Right kidney (tissue), 1 donor: ENCODE data around the gene CFAP65.

Experiments
- DNase-seq: peaks from one replicate; pipeline ENCODE4 v3.0.0-alpha.2; 2016

The CFAP65 gene

DNA sequence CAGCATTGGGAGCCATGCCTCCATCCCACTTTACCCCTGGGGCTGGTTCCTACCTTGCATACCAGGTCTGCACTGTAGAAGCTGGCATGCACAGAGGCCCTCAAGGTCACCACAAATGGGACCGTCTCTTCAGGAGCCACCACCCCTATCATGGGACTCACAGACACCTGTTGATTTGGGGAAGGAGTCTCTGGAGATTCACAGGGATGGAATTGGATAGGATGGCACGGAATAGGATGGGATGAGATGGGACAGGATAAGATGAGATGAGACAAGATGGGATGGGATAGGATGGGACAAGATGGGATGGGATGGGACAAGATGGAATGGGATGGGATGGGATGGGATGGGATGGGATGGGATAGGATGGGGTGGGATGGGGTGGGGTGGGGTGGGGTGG is 32.0 kb downstream of the CFAP65 start:
- no peak for DNase-seq

DNA sequence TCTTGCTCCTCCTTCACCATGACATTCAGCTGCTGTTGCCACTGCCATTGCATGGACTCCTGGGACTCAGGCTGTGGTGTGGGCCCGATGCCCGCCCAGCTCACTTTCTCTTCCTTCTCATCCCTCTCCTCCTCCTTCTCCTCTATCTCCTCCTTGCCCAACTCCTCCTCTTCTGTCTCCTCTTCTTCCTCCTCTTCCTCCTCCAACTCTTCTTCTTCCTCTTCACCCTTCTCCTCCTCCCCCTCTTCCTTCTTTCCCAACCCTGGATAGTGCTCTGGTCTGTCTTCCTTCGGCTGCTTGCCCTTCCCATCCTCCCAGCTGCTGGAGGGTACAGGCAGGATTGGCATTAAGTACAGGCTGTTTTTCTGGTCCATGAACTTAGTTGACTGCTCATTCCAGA is 37.3 kb downstream of the CFAP65 start:
- no peak for DNase-seq

- DNase-seq = no peak
These were observed 38.1 kb downstream of the CFAP65 start for GRCh38 chr2:219003267-219003634.

GRCh38 chr2:219002395-219003266 is 38.7 kb downstream of the CFAP65 start:
- peak; percentile 42 for DNase-seq

DNA sequence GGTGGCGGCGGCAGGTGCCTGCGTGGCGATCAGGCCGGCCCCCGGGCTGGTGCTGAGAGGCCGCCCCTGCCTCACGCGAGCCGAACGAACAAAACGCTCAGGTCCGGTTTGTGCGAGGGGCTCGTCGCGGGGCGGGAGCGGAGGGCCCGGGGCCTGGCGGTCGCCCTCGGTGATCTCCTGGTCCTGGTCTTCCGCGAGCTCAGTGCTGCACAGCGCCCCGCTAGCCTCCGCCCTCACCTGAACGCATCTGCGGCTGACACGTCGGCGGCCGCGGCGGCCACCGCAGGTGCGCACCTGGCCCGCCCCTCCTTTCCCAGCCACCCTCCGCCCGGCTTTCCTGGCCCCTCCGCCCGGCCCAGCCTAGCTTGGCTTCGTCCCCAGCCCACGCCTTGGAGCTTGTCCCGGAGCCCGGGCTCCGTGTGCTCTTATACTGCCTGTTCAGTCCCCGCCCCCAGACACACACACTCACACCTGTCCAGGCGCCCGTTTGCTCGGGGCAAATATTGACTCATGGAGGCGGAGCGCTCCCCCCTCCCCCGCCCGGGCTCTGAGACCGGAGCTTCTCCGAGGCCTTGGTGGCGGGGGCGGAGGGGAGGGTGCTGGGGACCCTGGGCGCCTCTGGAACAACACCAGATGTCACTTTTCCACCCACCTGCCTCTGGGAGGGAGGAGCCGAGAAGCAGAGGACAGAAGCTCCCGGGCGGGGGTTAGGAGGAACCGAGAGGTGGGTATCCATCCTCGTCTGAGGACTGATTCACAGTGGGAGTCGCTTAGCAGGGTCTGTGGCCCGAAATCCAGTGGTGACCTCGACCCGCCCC is 39.5 kb downstream of the CFAP65 start:
- peak; percentile 41 for DNase-seq

DNA sequence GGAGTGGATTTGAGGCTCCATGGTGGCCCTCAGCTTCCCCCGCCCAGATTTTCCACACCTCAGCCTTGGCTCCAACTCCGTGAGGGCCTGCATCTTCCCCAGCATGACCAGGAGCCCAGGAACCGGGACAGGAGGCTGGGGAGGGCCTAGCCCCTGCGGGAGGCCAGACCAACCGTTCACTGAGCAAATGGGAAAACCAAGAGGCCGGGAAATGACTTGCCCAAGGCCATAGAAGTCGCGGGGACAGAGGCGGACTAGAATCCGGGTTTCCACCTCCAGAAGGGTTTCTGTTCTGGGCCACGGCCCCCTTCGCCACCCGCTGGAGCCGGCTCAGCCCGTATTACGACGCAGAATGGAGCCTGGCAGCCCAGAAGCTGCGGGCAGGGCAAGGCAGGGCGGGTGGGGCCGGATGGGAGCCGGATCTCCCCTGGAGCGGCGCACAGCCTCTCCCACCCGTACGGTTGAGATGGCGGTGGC is 40.2 kb downstream of the CFAP65 start:
- DNase-seq = no peak

DNA sequence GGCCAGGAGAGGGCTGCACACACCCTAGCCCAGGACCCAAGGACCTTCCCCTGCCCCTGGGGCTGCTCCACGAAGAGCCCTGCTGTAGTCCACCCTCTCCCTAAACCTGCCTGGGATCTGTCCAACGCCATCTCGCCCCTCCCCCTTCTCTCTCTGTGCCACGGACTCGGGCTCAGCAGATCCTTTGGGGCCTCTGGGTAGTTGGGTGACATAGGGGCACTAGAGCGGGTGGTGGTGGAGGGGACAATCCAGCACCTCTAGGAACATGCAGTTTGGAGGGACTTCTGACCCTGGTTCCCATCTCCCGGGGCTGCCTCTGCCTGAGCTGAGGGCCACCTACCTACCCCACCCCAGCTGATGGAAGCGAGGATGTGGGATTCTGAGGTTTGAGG is 40.8 kb downstream of the CFAP65 start:
- DNase-seq = no peak

GRCh38 chr2:218999881-219000568 is 41.3 kb downstream of the CFAP65 start:
- no peak for DNase-seq

GRCh38 chr2:218999021-218999880 is 42.1 kb downstream of the CFAP65 start:
- no peak for DNase-seq

- DNase-seq = no peak
These were observed 42.8 kb downstream of the CFAP65 start for GRCh38 chr2:218998414-218999002.

- no peak for DNase-seq
These were observed 43.6 kb downstream of the CFAP65 start for GRCh38 chr2:218997731-218998130.

- no peak for DNase-seq
These were observed 44.4 kb downstream of the CFAP65 start for GRCh38 chr2:218996937-218997336.

- peak; percentile 63 for DNase-seq
These were observed 45.2 kb downstream of the CFAP65 start for GRCh38 chr2:218995972-218996711.

DNA sequence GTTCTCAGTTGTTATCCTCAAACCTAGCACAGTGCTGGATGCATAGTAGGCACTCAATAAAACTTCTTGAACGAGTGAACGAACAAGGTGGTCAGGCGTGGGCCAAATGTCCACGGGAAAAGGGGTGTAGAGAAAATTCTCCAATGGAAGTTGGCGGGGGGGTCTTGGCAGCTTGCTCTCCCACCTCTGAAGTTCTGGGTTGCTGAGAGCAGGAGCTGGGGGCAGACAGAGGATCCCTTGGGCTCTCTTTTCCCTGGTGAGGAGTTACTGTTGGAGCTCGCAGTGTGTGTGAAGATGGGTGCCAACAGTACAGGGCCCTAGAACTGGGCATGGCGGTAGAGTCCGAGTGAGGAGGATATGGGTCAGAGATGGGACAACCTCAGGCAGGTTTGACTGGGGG is 45.8 kb downstream of the CFAP65 start:
- DNase-seq = no peak

DNA sequence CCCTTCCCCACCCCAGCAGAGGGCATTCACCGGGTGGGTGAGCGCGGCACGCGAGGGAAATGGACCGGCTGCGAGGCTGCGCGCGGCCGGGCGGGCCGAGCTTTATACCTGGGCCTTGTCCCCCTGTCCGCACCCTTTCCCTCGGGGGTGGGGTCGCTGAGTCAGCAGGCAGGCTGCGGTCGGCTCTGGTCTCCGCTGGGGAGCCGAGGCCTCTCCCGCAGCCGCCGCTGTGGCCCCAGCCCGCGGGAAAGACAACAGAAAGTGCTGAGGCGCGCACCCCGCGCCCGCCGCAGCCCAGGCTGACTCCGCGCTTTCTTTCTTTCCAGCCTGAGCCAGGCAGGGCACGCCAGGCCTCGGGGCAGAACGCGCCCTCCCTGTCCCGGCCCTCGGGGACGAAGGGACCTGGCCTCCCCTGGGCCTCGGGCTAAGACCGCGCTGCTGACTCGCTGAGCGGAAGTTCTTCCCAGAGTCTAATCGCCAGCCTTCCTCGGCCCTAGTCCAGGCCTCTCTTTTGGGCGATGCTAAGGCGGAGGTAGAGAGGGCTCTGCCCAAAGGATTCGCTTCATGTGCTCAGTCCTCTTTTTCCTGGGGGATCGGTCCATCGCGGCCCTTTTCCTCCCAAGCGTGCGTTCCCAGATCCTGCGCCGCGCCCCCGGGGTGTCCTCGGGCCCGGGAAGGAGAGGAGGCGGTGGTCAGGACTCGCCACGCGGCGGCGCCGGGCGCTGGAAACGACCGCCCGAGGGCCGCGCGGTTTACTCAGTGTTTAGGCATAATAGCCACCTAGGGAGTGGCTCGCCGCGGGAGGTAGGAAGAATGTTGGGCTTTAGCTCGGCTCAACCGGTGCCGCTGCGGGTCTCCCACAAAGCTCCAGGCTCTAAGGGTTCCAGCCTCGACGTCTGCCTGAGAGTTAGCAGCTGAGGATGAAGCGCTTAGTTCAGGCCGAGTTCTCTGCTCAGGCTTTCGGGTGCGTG is 47.7 kb downstream of the CFAP65 start, which contains the start of gene CRYBA2:
Gene CRYBA2, minus strand, starts transcription at position 78 of the 971 bp plus-strand sequence. CDS start 246 bp downstream, outside the sequence.
- DNase-seq = peak; percentile 35

DNA sequence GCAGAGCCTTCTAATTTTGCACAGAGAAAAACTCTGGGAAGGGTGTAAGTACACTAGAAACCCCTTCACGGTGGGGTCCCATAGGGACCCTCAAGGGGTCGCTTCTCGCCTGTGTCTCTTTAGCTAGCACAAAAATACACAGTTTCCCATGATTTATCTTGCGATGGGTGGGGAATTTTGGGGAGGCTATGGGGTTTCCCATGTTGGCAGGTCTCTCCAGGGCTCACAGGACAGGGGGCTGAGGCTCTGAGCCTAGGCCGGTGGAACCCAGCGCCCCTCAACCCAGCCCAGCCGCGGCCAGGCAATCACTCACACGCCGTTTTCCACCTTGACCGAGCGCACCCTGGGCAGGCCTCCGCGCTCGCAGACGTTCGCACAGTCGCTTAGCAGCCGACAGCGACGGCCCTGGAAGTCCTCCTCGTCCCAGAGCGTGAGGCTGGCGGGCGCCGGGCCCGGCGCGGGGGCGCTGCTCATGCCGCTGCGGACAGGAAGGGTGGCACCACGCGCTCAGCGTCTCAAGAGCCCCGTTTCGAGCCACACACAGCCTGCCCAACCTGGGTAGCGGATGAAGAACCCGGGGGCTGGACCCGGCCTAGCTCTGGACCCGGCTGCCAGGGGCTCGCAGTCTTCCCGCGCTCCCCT is 48.5 kb downstream of the CFAP65 start:
- DNase-seq = no peak

GRCh38 chr2:218992196-218992595 is 49.1 kb downstream of the CFAP65 start:
- no peak for DNase-seq

GRCh38 chr2:218991674-218992168 is 49.6 kb downstream of the CFAP65 start:
- DNase-seq = peak; percentile 50

DNA sequence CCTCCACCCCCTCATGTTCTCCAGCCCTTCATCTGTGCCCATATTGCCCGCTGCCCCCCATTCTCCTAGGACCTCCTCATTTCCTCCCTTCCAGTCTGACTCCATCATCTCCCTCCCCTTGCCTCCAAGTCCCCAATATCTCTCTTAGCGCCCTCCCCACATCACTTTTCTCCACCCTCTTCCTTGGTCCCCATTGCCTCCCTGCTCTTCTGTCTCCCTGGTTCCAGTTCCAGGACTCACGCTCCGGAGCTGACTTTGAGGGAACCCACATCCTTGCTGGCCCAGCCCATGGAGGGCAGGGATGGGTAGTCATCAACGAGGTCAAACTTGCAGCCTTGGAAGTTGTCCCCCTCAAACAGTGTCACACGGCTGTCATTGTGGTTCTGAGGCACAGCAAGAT is 50.7 kb downstream of the CFAP65 start:
- DNase-seq = no peak
